H9 (cell line): ENCODE data around the gene PRIM2. TPM values are rescaled to one million over a fixed set of nuclear protein-coding genes. Genes with fewer than 3 reads are reported as not detected.

Source experiments
- DNase-seq: peaks from one replicate; pipeline ENCODE4 v3.0.0-alpha.2; 2017
- H2AFZ ChIP-seq: one replicate; pipeline ENCODE4 v1.6.1; 2013; ENCODE audit warnings: mild to moderate bottlenecking, low read length, control low read depth, moderate library complexity
- H2AK5ac ChIP-seq: 2 replicates; pipeline ENCODE4 v1.6.1; 2013; ENCODE audit warnings: low read length, control low read depth, mixed read lengths; ENCODE audit not compliant: insufficient read length
- H2BK120ac ChIP-seq: one replicate; pipeline ENCODE4 v1.6.1; 2013; ENCODE audit warnings: low read depth, mild to moderate bottlenecking, low read length, control low read depth, inconsistent platforms; ENCODE audit not compliant: poor library complexity, severe bottlenecking
- H2BK12ac ChIP-seq: 2 replicates; pipeline ENCODE4 v1.6.1; 2013; ENCODE audit warnings: low read length, control low read depth, mixed read lengths, low read depth; ENCODE audit not compliant: insufficient read length
- H2BK15ac ChIP-seq: 2 replicates; pipeline ENCODE4 v1.6.1; 2013; ENCODE audit warnings: low read depth, low read length, control low read depth
- H2BK20ac ChIP-seq: one replicate; pipeline ENCODE4 v1.6.1; 2013; ENCODE audit warnings: low read depth, mild to moderate bottlenecking, low read length, control low read depth, inconsistent platforms; ENCODE audit not compliant: poor library complexity, severe bottlenecking
- H2BK5ac ChIP-seq: 2 replicates; pipeline ENCODE4 v1.6.1; 2013; ENCODE audit warnings: low read length, control low read depth, mixed read lengths; ENCODE audit not compliant: insufficient read length
- H3K14ac ChIP-seq: 2 replicates; pipeline ENCODE4 v1.6.1; 2013; ENCODE audit warnings: low read length, control low read depth; ENCODE audit not compliant: insufficient read depth
- H3K18ac ChIP-seq: 2 replicates; pipeline ENCODE4 v1.6.1; 2013; ENCODE audit warnings: low read depth, mild to moderate bottlenecking, mixed read lengths, low read length, control low read depth; ENCODE audit not compliant: insufficient read length
- H3K23ac ChIP-seq: 2 replicates; pipeline ENCODE4 v1.6.1; 2013; ENCODE audit warnings: low read length, control low read depth, mixed read lengths, low read depth; ENCODE audit not compliant: insufficient read length
- H3K23me2 ChIP-seq: 2 replicates; pipeline ENCODE4 v1.6.1; 2013; ENCODE audit warnings: low read depth, mild to moderate bottlenecking, mixed read lengths, low read length, control low read depth; ENCODE audit not compliant: insufficient read length, poor library complexity, severe bottlenecking
- H3K27ac ChIP-seq: 2 replicates; pipeline ENCODE4 v1.5.1; 2013; ENCODE audit warnings: low read length, control low read depth, mixed read lengths, low read depth; ENCODE audit not compliant: insufficient read length
- H3K27me3 ChIP-seq: 2 replicates; pipeline ENCODE4 v1.6.1; 2013; ENCODE audit warnings: low read length, control low read depth, inconsistent platforms; ENCODE audit not compliant: insufficient read depth
- H3K4ac ChIP-seq: 2 replicates; pipeline ENCODE4 v1.6.1; 2013; ENCODE audit warnings: low read depth, mild to moderate bottlenecking, control low read depth, inconsistent platforms, low read length, moderate library complexity
- H3K4me1 ChIP-seq: 2 replicates; pipeline ENCODE4 v1.6.1; 2013; ENCODE audit warnings: low read length, control low read depth, inconsistent platforms; ENCODE audit not compliant: insufficient read depth
- H3K4me2 ChIP-seq: 2 replicates; pipeline ENCODE4 v1.6.1; 2013; ENCODE audit warnings: low read length, control low read depth, mixed read lengths; ENCODE audit not compliant: insufficient read length, insufficient read depth
- H3K56ac ChIP-seq: 2 replicates; pipeline ENCODE4 v1.6.1; 2013; ENCODE audit warnings: low read depth, mild to moderate bottlenecking, mixed read lengths, low read length, control low read depth; ENCODE audit not compliant: insufficient read length
- H3K79me1 ChIP-seq: 2 replicates; pipeline ENCODE4 v1.6.1; 2013; ENCODE audit warnings: low read depth, mild to moderate bottlenecking, moderate library complexity, low read length, control low read depth, inconsistent platforms; ENCODE audit not compliant: insufficient read depth, poor library complexity, severe bottlenecking
- H3K79me2 ChIP-seq: 2 replicates; pipeline ENCODE4 v1.6.1; 2013; ENCODE audit warnings: low read length, control low read depth, inconsistent platforms; ENCODE audit not compliant: insufficient read depth
- H3K9ac ChIP-seq: 2 replicates; pipeline ENCODE4 v1.6.1; 2013; ENCODE audit warnings: low read length, control low read depth, mixed read lengths; ENCODE audit not compliant: insufficient read length; ENCODE audit errors: extremely low read depth
- H3K9me3 ChIP-seq: one replicate; pipeline ENCODE4 v1.6.1; 2013; ENCODE audit warnings: low read depth, low read length, inconsistent platforms; ENCODE audit not compliant: control insufficient read depth
- H3T11ph ChIP-seq: one replicate; pipeline ENCODE4 v1.6.1; 2013; ENCODE audit warnings: mild to moderate bottlenecking, low read length, control low read depth, inconsistent platforms
- H4K20me1 ChIP-seq: one replicate; pipeline ENCODE4 v1.6.1; 2013; ENCODE audit not compliant: control insufficient read depth, insufficient read length, insufficient read depth
- H4K5ac ChIP-seq: 2 replicates; pipeline ENCODE4 v1.6.1; 2013; ENCODE audit warnings: low read depth, mild to moderate bottlenecking, mixed read lengths, low read length, control low read depth; ENCODE audit not compliant: insufficient read length
- H4K8ac ChIP-seq: replicated peaks from 2 replicates; pipeline ENCODE4 v1.6.1; 2013; ENCODE audit warnings: low read length, control low read depth, mixed read lengths, low read depth; ENCODE audit not compliant: insufficient read length
- H4K91ac ChIP-seq: 2 replicates; pipeline ENCODE4 v1.6.1; 2013; ENCODE audit warnings: low read depth, mild to moderate bottlenecking, moderate library complexity, mixed read lengths, low read length, control low read depth; ENCODE audit not compliant: insufficient read length
- H3K27ac Mint-ChIP-seq, 3 experiments: 2 replicates in 2 of 3; 3 replicates in 1 of 3; pipeline ENCODE4 v1.8.0; 2020 to 2021; ENCODE audit warnings: mixed read lengths in 3 of 3, mild to moderate bottlenecking in 1 of 3, moderate library complexity in 1 of 3
- H3K27me3 Mint-ChIP-seq: 2 replicates; pipeline ENCODE4 v1.8.0; 2021; ENCODE audit warnings: low read depth, mild to moderate bottlenecking, moderate library complexity, mixed read lengths
- H3K36me3 Mint-ChIP-seq, 3 experiments: 2 replicates in 2 of 3; 3 replicates in 1 of 3; pipeline ENCODE4 v1.8.0; 2020 to 2021; ENCODE audit warnings: low read depth in 3 of 3, mixed read lengths in 3 of 3; ENCODE audit not compliant: insufficient read depth in 1 of 3
- H3K4me1 Mint-ChIP-seq, 2 experiments: 2 replicates each; pipeline ENCODE4 v1.8.0; 2020; ENCODE audit warnings: mixed read lengths in 2 of 2
- H3K4me3 Mint-ChIP-seq, 2 experiments: 2 replicates in 1 of 2; 3 replicates in 1 of 2; pipeline ENCODE4 v1.8.0; 2020 to 2021; ENCODE audit warnings: mild to moderate bottlenecking in 2 of 2, mixed read lengths in 2 of 2, moderate library complexity in 1 of 2
- H3K9me3 Mint-ChIP-seq, 2 experiments: 2 replicates in 1 of 2; 3 replicates in 1 of 2; pipeline ENCODE4 v1.8.0; 2020; ENCODE audit warnings: mild to moderate bottlenecking in 2 of 2, mixed read lengths in 2 of 2, moderate library complexity in 1 of 2
- CTCF ChIP-seq: fragments of 200-600 bp; sonication (generic); conservative IDR thresholded peaks from 3 replicates; pipeline ENCODE4 v1.8.0; 2021; ENCODE audit warnings: antibody characterized with exemption, mild to moderate bottlenecking
- WGBS: extraction: QIAGEN DNeasy Blood & Tissue Kit; methylation state at CpG from one replicate; pipeline ENCODE4 v1.1.7; 2013; ENCODE audit warnings: missing lambda C conversion rate, low lambda C conversion rate, mixed read lengths; ENCODE audit not compliant: insufficient read length; ENCODE audit errors: extremely low coverage; 5-methylcytosine and 5-hydroxymethylcytosine counted together
- total RNA-seq: library from RNA; stranded (reverse); gene quantifications from 2 replicates; pipeline ENCODE4 v1.2.1, GENCODE V29; 2021

The PRIM2 gene
- total RNA-seq, 1 experiment from 2014 or later, result 43.0 TPM

- Histone ChIP-seq H3K79me1 (no peaks in the 10 kb centered on the region), H4K20me1 (no peaks in the 10 kb centered on the region), H3K23me2 (no peaks in the 10 kb centered on the region), H3K14ac (no peak overlapping the region), H4K8ac (no peak overlapping the region), H2BK120ac (no peak overlapping the region), H3K27ac (no peak overlapping the region), H3T11ph (no peak overlapping the region), H3K9me3 (no peaks in the 10 kb centered on the region), H3K4me1 (no peaks in the 10 kb centered on the region), H3K4ac (no peak overlapping the region), H3K23ac (no peak overlapping the region), H3K18ac (no peak overlapping the region), H3K27me3 (no peaks in the 10 kb centered on the region), H2AK5ac (no peak overlapping the region), H2BK20ac (no peak overlapping the region), H3K79me2 (no peaks in the 10 kb centered on the region), H2BK15ac (no peak overlapping the region), H3K56ac (no peak overlapping the region), H3K4me2 (no peak overlapping the region), H3K9ac (no peak overlapping the region), H4K91ac (no peak overlapping the region), H2BK5ac (no peak overlapping the region), H4K5ac (no peak overlapping the region), H2AFZ (no peak overlapping the region), H2BK12ac (no peak overlapping the region)
- no peak for TF ChIP-seq CTCF
- Mint-ChIP-seq H3K9me3 (no peaks in the 10 kb centered on the region), H3K4me1 (no peaks in the 10 kb centered on the region), H3K4me3 (no peak overlapping the region), H3K36me3 (no peaks in the 10 kb centered on the region; a peak in 1 of 7 replicates), H3K27ac (no peak overlapping the region), H3K27me3 (no peaks in the 10 kb centered on the region)
- no CpG with 5 or more reads among the region's 2 CpGs for WGBS
- no peak for DNase-seq
Measured at GRCh38 chr6:57302477-57302876, 15.0 kb upstream of the PRIM2 start.
